A549 treated with dexamethasone at 1 μM for 4 hours (cell line): ENCODE results near the gene FGF19. TPM values are rescaled to one million over a fixed set of nuclear protein-coding genes. Genes with fewer than 3 reads are reported as not detected.

Experiments used
- total RNA-seq: library from RNA; stranded (reverse); fragments of 200-300 nt; extraction: Qiagen RNA extraction; gene quantifications from 5 replicates; pipeline ENCODE4 v1.2.3, GENCODE V29; 2022

The FGF19 gene
- 0.05 to 0.09 TPM (median 0.06 TPM) in 4 of 5 replicates, not detected in the other for total RNA-seq

GRCh38 chr11:69703768-69704507 lies at the start of gene FGF19:
Gene FGF19, minus strand, starts transcription at chr11:69704022. Its CDS starts 146 bp downstream, at chr11:69703876.

DNA sequence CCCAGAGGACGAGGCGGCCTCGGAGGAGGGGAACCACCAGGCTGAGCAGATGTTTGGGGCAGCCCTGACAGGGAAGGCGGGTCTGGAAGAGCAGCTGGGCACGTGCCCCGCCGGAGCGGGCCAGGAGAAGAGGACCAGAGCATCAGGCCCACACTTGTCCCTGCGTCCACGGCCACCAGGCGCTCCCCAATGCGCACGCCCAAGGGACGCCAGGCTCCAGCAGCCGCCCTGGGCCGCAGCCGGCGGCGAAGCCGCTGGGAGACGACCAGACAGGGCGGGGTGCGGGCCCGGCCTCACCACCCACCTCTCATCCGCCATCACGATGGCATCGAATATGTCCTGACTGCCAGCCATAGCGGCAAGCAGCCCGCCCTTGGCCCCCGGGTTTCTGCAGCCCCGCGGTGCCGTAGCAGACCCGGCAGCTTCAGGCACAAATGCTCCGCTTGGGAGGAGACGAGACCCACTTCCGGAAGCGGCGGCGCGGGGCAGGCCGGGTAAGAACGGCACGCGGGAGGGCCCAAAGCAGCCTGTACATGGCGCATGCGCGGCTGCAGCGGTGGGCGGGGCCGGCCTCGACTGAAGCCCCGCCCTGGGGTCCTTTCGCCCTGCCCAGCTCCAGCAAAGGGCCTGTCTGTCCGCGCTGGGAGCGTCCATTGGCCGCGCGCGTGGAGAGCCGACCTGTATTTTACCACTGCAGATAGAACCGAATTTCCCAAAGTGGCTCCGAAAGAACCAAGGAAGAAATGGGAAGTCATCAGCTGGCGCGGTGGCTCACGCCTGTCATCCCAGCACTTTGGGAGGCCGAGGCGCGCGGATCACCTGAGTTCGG lies 28.7 kb downstream of the FGF19 start, which contains the start of gene LTO1:
Gene LTO1, minus strand, starts transcription at position 468 of the 829 bp plus-strand sequence. Its CDS starts 114 bp downstream, at position 354.

Other genes starting within 250 kb of the FGF19 start
- 0.04 to 0.11 TPM in 2 of 5 replicates, not detected in the others for gene LINC01488, start 222.4 kb downstream of the FGF19 start, total RNA-seq
- 147 to 223 TPM (median 198 TPM) in 5 replicates for gene CCND1, start 62.9 kb downstream of the FGF19 start, total RNA-seq
- gene LTO1, start 28.7 kb downstream of the FGF19 start, total RNA-seq, result 27.8 to 34.9 TPM (median 34.4 TPM) in 5 replicates
- gene FGF4, start 71.3 kb upstream of the FGF19 start, total RNA-seq, result 0.03 to 0.09 TPM (median 0.04 TPM) in 3 of 5 replicates, not detected in the others
- not detected in 5 replicates for gene FGF3, start 115.4 kb upstream of the FGF19 start, total RNA-seq